Neuronal stem cell (in vitro differentiated cells): ENCODE data around the gene PRICKLE4.
A peak's percentile ranks its signal among the peaks of the same experiment; 100 is the strongest.

Experiments used
- DNase-seq: peaks from one replicate; pipeline ENCODE4 v3.0.0-alpha.2; 2013; ENCODE audit warnings: low spot score
- H2AFZ ChIP-seq: one replicate; pipeline ENCODE4 v1.6.1; 2013; ENCODE audit warnings: mild to moderate bottlenecking, low read length, inconsistent platforms
- H2AK5ac ChIP-seq: 2 replicates; pipeline ENCODE4 v1.6.1; 2013; ENCODE audit warnings: low read depth, mild to moderate bottlenecking, inconsistent platforms, low read length, moderate library complexity, mixed read lengths
- H2BK120ac ChIP-seq: 2 replicates; pipeline ENCODE4 v1.6.1; 2013; ENCODE audit warnings: low read depth, mild to moderate bottlenecking, inconsistent platforms, low read length, moderate library complexity, mixed read lengths
- H2BK12ac ChIP-seq: one replicate; pipeline ENCODE4 v1.6.1; 2013; ENCODE audit warnings: low read length, inconsistent platforms
- H2BK15ac ChIP-seq: 2 replicates; pipeline ENCODE4 v1.6.1; 2013; ENCODE audit warnings: mild to moderate bottlenecking, low read length, inconsistent platforms, mixed read lengths
- H2BK5ac ChIP-seq: one replicate; pipeline ENCODE4 v1.6.1; 2013; ENCODE audit warnings: inconsistent platforms, mild to moderate bottlenecking, low read length, moderate library complexity
- H3K14ac ChIP-seq: one replicate; pipeline ENCODE4 v1.6.1; 2013; ENCODE audit warnings: low read length, inconsistent platforms
- H3K18ac ChIP-seq: 2 replicates; pipeline ENCODE4 v1.6.1; 2013; ENCODE audit warnings: low read length, inconsistent platforms
- H3K23ac ChIP-seq: 2 replicates; pipeline ENCODE4 v1.6.1; 2013; ENCODE audit warnings: low read depth, mild to moderate bottlenecking, mixed read lengths, low read length, inconsistent platforms; ENCODE audit not compliant: poor library complexity
- H3K27ac ChIP-seq: replicated peaks from 3 replicates; pipeline ENCODE4 v1.5.1; 2013; ENCODE audit warnings: low read length, inconsistent platforms
- H3K27me3 ChIP-seq, 3 experiments: 2 replicates each; pipeline ENCODE4 v1.6.1; 2013; ENCODE audit warnings: low read length in 3 of 3, mild to moderate bottlenecking in 2 of 3, inconsistent platforms in 1 of 3, low read depth in 1 of 3, mixed read lengths in 1 of 3, moderate library complexity in 1 of 3; ENCODE audit not compliant: control insufficient read depth in 3 of 3, insufficient read depth in 3 of 3
- H3K36me3 ChIP-seq, 2 donors: replicated peaks in 1 of 2; 2 replicates each; pipeline ENCODE4 v1.6.1; 2013; ENCODE audit warnings: low read length in 2 of 2; ENCODE audit not compliant: control insufficient read depth in 2 of 2, insufficient read depth in 2 of 2
- H3K4ac ChIP-seq: 2 replicates; pipeline ENCODE4 v1.6.1; 2013; ENCODE audit warnings: inconsistent platforms, mild to moderate bottlenecking, low read length, moderate library complexity
- H3K4me1 ChIP-seq, 2 donors: 1 replicate in 1 of 2; 2 replicates in 1 of 2; pipeline ENCODE4 v1.6.1; 2013; ENCODE audit warnings: low read length in 2 of 2, low read depth in 1 of 2; ENCODE audit not compliant: control insufficient read depth in 2 of 2, insufficient read depth in 1 of 2
- H3K4me2 ChIP-seq: one replicate; pipeline ENCODE4 v1.6.1; 2013; ENCODE audit warnings: mild to moderate bottlenecking, low read length, inconsistent platforms; ENCODE audit not compliant: insufficient read depth, poor library complexity, severe bottlenecking
- H3K4me3 ChIP-seq, 2 donors: 2 replicates each; pipeline ENCODE4 v1.5.1; 2013; ENCODE audit warnings: low read length in 2 of 2, mild to moderate bottlenecking in 2 of 2, inconsistent platforms in 1 of 2, moderate library complexity in 1 of 2
- H3K79me1 ChIP-seq: one replicate; pipeline ENCODE4 v1.6.1; 2013; ENCODE audit warnings: low read depth, mild to moderate bottlenecking, inconsistent platforms, low read length, moderate library complexity
- H3K9ac ChIP-seq: one replicate; pipeline ENCODE4 v1.6.1; 2013; ENCODE audit warnings: mild to moderate bottlenecking, low read depth, low read length, inconsistent platforms; ENCODE audit not compliant: poor library complexity
- H3K9me3 ChIP-seq, 2 donors: replicated peaks in 1 of 2; 2 replicates each; pipeline versions ENCODE3 to v1.6.1; 2013; ENCODE audit warnings: low read length in 2 of 2, mild to moderate bottlenecking in 2 of 2, inconsistent platforms in 1 of 2, low read depth in 1 of 2, mixed read lengths in 1 of 2, moderate library complexity in 1 of 2; ENCODE audit not compliant: control insufficient read depth in 2 of 2, insufficient read depth in 1 of 2
- H4K8ac ChIP-seq: one replicate; pipeline ENCODE4 v1.6.1; 2013; ENCODE audit warnings: low read depth, mild to moderate bottlenecking, inconsistent platforms, low read length, moderate library complexity
- H4K91ac ChIP-seq: one replicate; pipeline ENCODE4 v1.6.1; 2013; ENCODE audit warnings: low read length, low read depth, mild to moderate bottlenecking, inconsistent platforms; ENCODE audit not compliant: poor library complexity
- WGBS, 2 donors: extraction: QIAGEN DNeasy Blood & Tissue Kit; methylation state at CpG; one replicate each; pipeline ENCODE4 v1.1.7; 2013; ENCODE audit warnings: missing lambda C conversion rate in 2 of 2, mixed read lengths in 1 of 2; ENCODE audit not compliant: insufficient read length in 2 of 2, insufficient replicate concordance in 1 of 2; ENCODE audit errors: extremely low coverage in 2 of 2; 5-methylcytosine and 5-hydroxymethylcytosine counted together

The PRICKLE4 gene

GRCh38 chr6:41779788-41780550 is 613 bp upstream of the PRICKLE4 start, which contains the start of gene FRS3:
Gene FRS3, minus strand, starts transcription at chr6:41779900. Its CDS starts 2,913 bp downstream, at chr6:41776987.
- Histone ChIP-seq H3K4me2 (peak within 1 kb of the TSS; percentile 94), H2AFZ (peak within 1 kb of the TSS; percentile 96), H3K36me3 (peaks cover 16 to 20% of the 10 kb centered on the region in 2 donors), H4K8ac (no peak within 1 kb of the TSS), H2BK12ac (no peak within 1 kb of the TSS), H3K4me1 (peaks cover 6 to 12% of the 10 kb centered on the region in 2 donors), H3K23ac (peak within 1 kb of the TSS; percentile 25), H3K9me3 (no peaks in the 10 kb centered on the region), H3K4me3 (peak within 1 kb of the TSS; percentile 58 to 87), H3K79me1 (no peaks in the 10 kb centered on the region), H2AK5ac (peak within 1 kb of the TSS; percentile 25), H3K27ac (peak within 1 kb of the TSS; percentile 61), H2BK15ac (peak within 1 kb of the TSS; percentile 81), H3K4ac (no peak within 1 kb of the TSS), H4K91ac (no peak within 1 kb of the TSS), H2BK120ac (no peak within 1 kb of the TSS), H3K18ac (peak within 1 kb of the TSS; percentile 90), H3K9ac (peak within 1 kb of the TSS; percentile 85), H3K27me3 (no peaks in the 10 kb centered on the region), H3K14ac (peak within 1 kb of the TSS; percentile 60), H2BK5ac (peak within 1 kb of the TSS; percentile 42)
- WGBS, 2 donors = no CpG with 5 or more reads among the region's 73 CpGs
- peak; percentile 99 for DNase-seq

GRCh38 chr6:41781366-41781730 is 766 bp downstream of the PRICKLE4 start:
- Histone ChIP-seq H2BK120ac (no peak overlapping the region), H3K36me3 (peaks cover 8 to 9% of the 10 kb centered on the region in 2 donors), H2BK15ac (no peak overlapping the region), H2BK12ac (no peak overlapping the region), H3K79me1 (no peaks in the 10 kb centered on the region), H4K8ac (no peak overlapping the region), H3K18ac (peak overlapping the region; percentile 90), H3K27ac (no peak overlapping the region), H2AFZ (peak overlapping the region; percentile 96), H3K23ac (no peak overlapping the region), H3K27me3 (no peaks in the 10 kb centered on the region), H4K91ac (no peak overlapping the region), H3K14ac (peak overlapping the region; percentile 3), H2BK5ac (no peak overlapping the region), H3K4me3 (peak overlapping the region in 1 of 2 donors; percentile 58), H3K4ac (no peak overlapping the region), H2AK5ac (no peak overlapping the region), H3K9ac (peak overlapping the region; percentile 71), H3K4me2 (peak overlapping the region; percentile 94), H3K9me3 (no peaks in the 10 kb centered on the region), H3K4me1 (peaks cover 8 to 17% of the 10 kb centered on the region in 2 donors)
- no CpG with 5 or more reads among the region's 3 CpGs for WGBS, 2 donors
- DNase-seq = no peak

- Histone ChIP-seq H3K4me2 (no peak overlapping the region), H3K4ac (no peak overlapping the region), H3K18ac (no peak overlapping the region), H3K9me3 (no peaks in the 10 kb centered on the region), H3K9ac (no peak overlapping the region), H3K14ac (no peak overlapping the region), H4K8ac (no peak overlapping the region), H2BK15ac (no peak overlapping the region), H3K27me3 (no peaks in the 10 kb centered on the region), H2AK5ac (no peak overlapping the region), H3K4me3 (no peak overlapping the region), H2AFZ (no peak overlapping the region), H2BK5ac (no peak overlapping the region), H3K23ac (no peak overlapping the region), H3K79me1 (no peaks in the 10 kb centered on the region), H4K91ac (no peak overlapping the region), H2BK120ac (no peak overlapping the region), H3K27ac (no peak overlapping the region), H3K36me3 (peaks cover 0 to 2% of the 10 kb centered on the region in 2 donors), H2BK12ac (no peak overlapping the region), H3K4me1 (peaks cover 8 to 17% of the 10 kb centered on the region in 2 donors)
- DNase-seq = no peak
- WGBS, 2 donors = no CpG with 5 or more reads among the region's 6 CpGs
Observed at GRCh38 chr6:41783106-41783780, 2.7 kb downstream of the PRICKLE4 start.

- H3K23ac ChIP-seq = no peak overlapping the region
- H3K36me3 ChIP-seq = peaks cover 9% of the 10 kb centered on the region in 2 donors
- H4K8ac ChIP-seq = no peak overlapping the region
- no peak overlapping the region for H3K14ac ChIP-seq
- H3K9me3 ChIP-seq = no peaks in the 10 kb centered on the region
- H3K4me3 ChIP-seq = no peak overlapping the region
- no peaks in the 10 kb centered on the region for H3K79me1 ChIP-seq
- H2AFZ ChIP-seq = no peak overlapping the region
- no peak overlapping the region for H3K4me2 ChIP-seq
- H2BK15ac ChIP-seq = no peak overlapping the region
- no peak overlapping the region for H3K27ac ChIP-seq
- no peak overlapping the region for H2AK5ac ChIP-seq
- no CpG with 5 or more reads among the region's 5 CpGs for WGBS, 2 donors
- no peaks in the 10 kb centered on the region for H3K27me3 ChIP-seq
- no peak overlapping the region for H2BK120ac ChIP-seq
- peaks cover 6 to 12% of the 10 kb centered on the region in 2 donors for H3K4me1 ChIP-seq
- H3K9ac ChIP-seq = no peak overlapping the region
- no peak overlapping the region for H2BK12ac ChIP-seq
- no peak overlapping the region for H4K91ac ChIP-seq
- H2BK5ac ChIP-seq = no peak overlapping the region
- DNase-seq = no peak
- no peak overlapping the region for H3K4ac ChIP-seq
- no peak overlapping the region for H3K18ac ChIP-seq
Observed at GRCh38 chr6:41784581-41785171, 4.1 kb downstream of the PRICKLE4 start.
